Muscle of leg (tissue), 11 donors: Measurements from ENCODE around the gene RFX6. TPM values are rescaled to one million over a fixed set of nuclear protein-coding genes. Genes with fewer than 3 reads are reported as not detected.

Experiments used
- DNase-seq: peaks from one replicate; pipeline ENCODE4 v3.0.0; 2013
- H3K27ac ChIP-seq: one replicate; pipeline ENCODE4 v1.5.1; 2013; ENCODE audit warnings: mild to moderate bottlenecking, low read length, control low read depth
- H3K27me3 ChIP-seq: one replicate; pipeline ENCODE4 v1.6.1; 2013; ENCODE audit warnings: low read length; ENCODE audit not compliant: control insufficient read depth, insufficient read depth
- H3K36me3 ChIP-seq: one replicate; pipeline ENCODE4 v1.6.1; 2013; ENCODE audit warnings: low read length; ENCODE audit not compliant: control insufficient read depth, insufficient read depth
- H3K4me1 ChIP-seq: one replicate; pipeline ENCODE4 v1.6.1; 2013; ENCODE audit warnings: low read length; ENCODE audit not compliant: control insufficient read depth, insufficient read depth
- H3K4me3 ChIP-seq: one replicate; pipeline ENCODE4 v1.5.1; 2013; ENCODE audit warnings: low read length, control low read depth
- H3K9me3 ChIP-seq: replicated peaks from 2 replicates; pipeline ENCODE4 v1.6.1; 2013; ENCODE audit warnings: low read depth, low read length; ENCODE audit not compliant: control insufficient read depth
- WGBS: methylation state at CpG from one replicate; pipeline ENCODE4 v1.1.5; 2013; ENCODE audit warnings: missing lambda C conversion rate; ENCODE audit not compliant: insufficient coverage; 5-methylcytosine and 5-hydroxymethylcytosine counted together
- polyA plus RNA-seq, 8 donors: library from polyadenylated mRNA; unstranded; fragments of 120-200 nt; gene quantifications; one replicate each; pipeline versions ENCODE4 v1.2.1 to v1.2.3, GENCODE V29; 2013; ENCODE audit warnings: inconsistent platforms in 1 of 8, low replicate concordance in 1 of 8; ENCODE audit not compliant: insufficient read length in 8 of 8, insufficient read depth in 1 of 8
- total RNA-seq: library from RNA; stranded (reverse); fragments of 120-200 nt; gene quantifications from one replicate; pipeline ENCODE4 v1.2.4, GENCODE V29; 2013

RFX6 gene
- total and polyA plus RNA-seq, 9 donors = 0.06 TPM; not detected in 8

DNA sequence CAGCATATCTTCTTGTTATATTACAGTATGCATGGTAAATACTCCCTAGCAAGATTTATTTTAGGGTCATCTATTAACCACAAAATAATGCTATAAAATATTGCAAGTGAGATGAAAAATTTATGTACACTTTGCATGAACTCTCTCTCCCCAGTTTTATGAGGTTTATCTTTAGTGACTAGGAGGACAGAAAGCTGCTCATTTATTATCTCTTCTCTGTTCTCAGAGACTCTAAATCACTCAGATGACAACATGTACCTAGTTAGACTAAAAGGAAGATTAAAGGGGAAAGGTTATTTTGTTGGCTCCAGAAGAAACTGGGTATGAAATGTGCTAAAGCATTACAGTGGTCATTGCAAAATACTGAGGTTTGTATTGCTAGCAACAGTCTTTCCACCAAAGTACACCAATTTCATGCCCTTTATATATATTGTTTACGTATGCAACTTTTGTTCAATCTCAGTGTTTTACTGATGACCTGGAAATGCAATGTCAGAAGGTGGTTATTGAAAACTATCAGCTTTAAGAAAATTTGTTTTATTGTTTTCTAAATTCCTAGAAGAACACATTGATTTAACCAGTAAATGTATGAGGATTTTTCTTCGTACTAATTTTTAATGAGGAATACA lies 11.8 kb downstream of the RFX6 start:
- WGBS = no CpG with 5 or more reads among the region's 2 CpGs
- Histone ChIP-seq H3K27ac (no peak overlapping the region), H3K4me3 (no peak overlapping the region), H3K4me1 (no peaks in the 10 kb centered on the region), H3K36me3 (no peaks in the 10 kb centered on the region), H3K9me3 (no peaks in the 10 kb centered on the region), H3K27me3 (no peaks in the 10 kb centered on the region)
- no peak for DNase-seq

DNA sequence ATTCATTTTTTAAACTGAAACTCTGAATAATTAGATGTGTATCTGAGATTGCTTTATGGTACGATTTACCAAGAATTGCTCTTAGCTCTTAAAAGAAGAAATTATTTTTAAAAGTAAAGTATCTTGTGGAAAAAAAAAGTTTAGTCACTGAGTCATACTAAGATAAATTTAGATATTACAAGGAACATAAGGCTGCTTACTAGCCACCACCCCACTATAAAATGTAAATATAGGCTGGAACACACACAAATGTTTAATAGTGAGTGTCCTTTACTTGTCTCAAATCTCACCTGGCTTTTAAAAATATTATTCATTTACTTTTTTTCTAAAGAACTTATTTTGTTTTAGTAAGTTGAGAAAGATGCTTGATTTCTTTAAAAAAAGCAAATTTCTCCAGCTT lies 17.6 kb downstream of the RFX6 start:
- no peak for DNase-seq
- H3K27ac ChIP-seq = no peak overlapping the region
- H3K4me1 ChIP-seq = no peaks in the 10 kb centered on the region
- H3K4me3 ChIP-seq = no peak overlapping the region
- H3K9me3 ChIP-seq = no peaks in the 10 kb centered on the region
- WGBS = no CpG with 5 or more reads among the region's 1 CpG
- no peaks in the 10 kb centered on the region for H3K36me3 ChIP-seq
- H3K27me3 ChIP-seq = no peaks in the 10 kb centered on the region

DNA sequence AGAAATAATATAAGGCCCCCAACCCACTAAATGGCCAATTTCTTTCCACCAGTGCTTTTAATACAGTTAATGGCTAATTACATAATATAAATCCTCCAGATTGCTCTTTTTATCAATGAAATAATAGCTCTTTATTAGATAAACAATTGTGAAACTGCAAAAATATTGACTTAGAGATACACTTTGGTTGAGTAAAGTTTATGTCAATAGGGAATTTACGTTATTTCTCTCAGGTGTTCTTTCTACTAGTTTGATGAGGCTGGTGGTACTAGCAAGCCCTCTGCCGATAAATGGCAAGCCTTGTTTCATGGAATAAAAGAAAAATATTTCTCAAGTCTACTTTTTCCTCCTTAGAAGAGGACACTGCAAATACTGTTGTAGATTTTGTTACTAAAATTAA lies 18.9 kb downstream of the RFX6 start:
- Histone ChIP-seq H3K27ac (no peak overlapping the region), H3K9me3 (no peaks in the 10 kb centered on the region), H3K4me1 (no peaks in the 10 kb centered on the region), H3K4me3 (no peak overlapping the region), H3K36me3 (no peaks in the 10 kb centered on the region), H3K27me3 (no peaks in the 10 kb centered on the region)
- no CpG with 5 or more reads among the region's 2 CpGs for WGBS
- DNase-seq = no peak

DNA sequence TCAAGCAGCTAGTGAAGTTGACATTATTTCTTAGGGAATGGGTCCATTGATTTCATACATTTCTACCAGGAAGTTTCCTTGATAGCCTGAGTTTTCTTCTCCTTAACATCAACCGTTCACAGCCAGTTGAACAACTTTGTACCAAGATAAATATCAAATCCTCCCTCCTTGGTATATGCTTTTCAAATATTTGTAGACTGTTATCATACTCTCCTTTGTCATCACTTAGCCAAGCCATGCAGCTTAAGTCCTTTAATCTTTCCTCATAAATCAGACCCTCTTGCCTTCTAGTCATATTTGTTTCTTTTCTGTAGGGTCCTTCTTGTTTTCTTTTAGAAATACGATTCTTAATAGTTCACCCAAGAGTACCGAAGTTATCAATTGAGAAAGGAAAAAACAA lies 25.6 kb downstream of the RFX6 start:
- no peaks in the 10 kb centered on the region for H3K9me3 ChIP-seq
- no peak overlapping the region for H3K27ac ChIP-seq
- H3K4me3 ChIP-seq = no peak overlapping the region
- no peaks in the 10 kb centered on the region for H3K4me1 ChIP-seq
- no peaks in the 10 kb centered on the region for H3K36me3 ChIP-seq
- no CpG with 5 or more reads among the region's 3 CpGs for WGBS
- no peaks in the 10 kb centered on the region for H3K27me3 ChIP-seq
- DNase-seq = no peak

DNA sequence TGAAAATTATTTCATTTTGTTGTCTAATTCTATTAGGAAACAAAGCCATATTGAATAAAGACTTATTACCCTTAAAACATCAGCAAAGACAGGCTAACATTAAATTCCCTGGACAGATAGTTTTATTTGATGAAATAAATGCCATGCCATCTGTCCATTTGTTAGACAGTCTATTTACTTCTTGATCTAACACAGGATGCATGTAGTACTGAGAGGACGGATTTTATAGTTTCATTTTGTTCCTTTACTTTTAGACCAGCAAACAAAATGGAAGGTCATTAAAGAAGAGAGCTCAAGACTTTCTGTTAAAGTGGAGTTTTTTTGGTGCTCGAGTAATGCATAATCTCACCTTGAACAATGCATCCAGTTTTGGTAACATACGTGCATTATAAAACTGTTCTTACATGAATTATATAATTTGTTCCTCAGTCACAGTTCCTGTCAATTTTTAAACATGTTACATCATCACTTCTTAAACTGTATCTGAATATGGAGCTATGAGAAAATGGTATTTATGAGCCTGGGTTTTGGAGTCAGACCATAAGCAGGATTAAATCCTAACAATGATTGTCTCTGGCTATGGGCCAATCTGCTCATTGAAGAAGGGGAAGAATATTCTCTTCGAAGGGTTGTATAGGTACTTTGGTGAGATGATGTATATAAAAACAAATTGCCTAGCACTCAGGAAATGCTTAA lies 46.0 kb downstream of the RFX6 start:
- Histone ChIP-seq H3K4me3 (no peak overlapping the region), H3K27me3 (no peaks in the 10 kb centered on the region), H3K27ac (no peak overlapping the region), H3K4me1 (no peaks in the 10 kb centered on the region), H3K36me3 (no peaks in the 10 kb centered on the region), H3K9me3 (no peaks in the 10 kb centered on the region)
- WGBS = no CpG with 5 or more reads among the region's 4 CpGs
- DNase-seq = no peak

DNA sequence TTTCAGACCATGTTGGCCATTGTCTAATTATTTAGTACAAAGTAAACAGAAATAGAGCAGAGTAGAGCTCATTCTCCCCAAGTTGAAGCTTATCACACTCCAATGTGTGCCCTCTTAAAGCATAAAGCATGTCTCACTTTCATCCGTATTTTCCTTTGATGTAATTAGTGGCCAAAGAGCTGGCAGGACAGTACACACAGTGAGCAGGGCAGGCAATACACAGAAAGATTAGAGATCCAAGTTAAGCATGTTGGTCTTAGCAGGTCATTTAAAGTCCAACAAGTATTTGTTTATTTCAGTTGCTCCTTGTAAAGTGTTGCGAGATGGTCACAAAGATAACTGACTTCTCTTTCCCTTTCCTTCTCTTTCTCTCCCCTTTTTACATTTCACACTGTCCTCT lies 47.2 kb downstream of the RFX6 start:
- Histone ChIP-seq H3K27ac (no peak overlapping the region), H3K4me1 (no peaks in the 10 kb centered on the region), H3K36me3 (no peaks in the 10 kb centered on the region), H3K9me3 (no peaks in the 10 kb centered on the region), H3K27me3 (no peaks in the 10 kb centered on the region), H3K4me3 (no peak overlapping the region)
- WGBS = no CpG with 5 or more reads among the region's 2 CpGs
- DNase-seq = no peak

DNA sequence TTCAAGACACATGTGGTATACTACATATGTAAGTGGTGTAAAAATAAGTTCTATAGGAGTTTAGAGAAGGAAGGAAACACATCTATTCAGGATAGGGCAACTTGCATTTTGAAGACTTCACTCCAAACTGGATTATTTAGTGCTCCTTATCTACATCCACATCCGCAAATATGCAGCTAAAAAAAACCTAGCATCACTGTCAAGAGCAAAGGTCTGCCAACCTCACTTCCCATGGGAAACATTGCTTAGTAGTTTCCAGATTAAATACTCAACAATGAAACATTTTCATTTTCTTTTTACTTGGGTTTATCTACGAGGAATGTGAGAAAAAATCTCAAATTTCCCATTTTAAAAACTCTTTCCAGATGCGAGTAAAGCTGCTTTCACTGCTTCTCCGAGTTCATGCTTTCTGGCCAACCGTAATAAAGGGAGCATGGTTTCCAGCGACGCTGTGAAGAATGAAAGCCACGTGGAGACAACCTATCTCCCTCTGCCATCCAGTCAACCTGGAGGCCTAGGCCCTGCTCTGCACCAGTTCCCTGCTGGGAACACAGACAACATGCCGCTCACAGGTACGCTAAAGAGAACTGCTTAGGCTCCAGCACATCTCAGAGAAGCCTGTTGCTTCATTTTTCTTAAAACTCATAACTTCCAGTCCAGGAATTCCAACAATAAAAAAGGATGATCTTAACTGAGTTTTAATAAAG lies 48.2 kb downstream of the RFX6 start:
- no peak overlapping the region for H3K4me3 ChIP-seq
- H3K36me3 ChIP-seq = no peaks in the 10 kb centered on the region
- H3K9me3 ChIP-seq = no peaks in the 10 kb centered on the region
- peak; percentile 11 for DNase-seq
- H3K27me3 ChIP-seq = no peaks in the 10 kb centered on the region
- 13% methylated on average over 7 of the region's 10 CpGs for WGBS
- H3K4me1 ChIP-seq = no peaks in the 10 kb centered on the region
- no peak overlapping the region for H3K27ac ChIP-seq

DNA sequence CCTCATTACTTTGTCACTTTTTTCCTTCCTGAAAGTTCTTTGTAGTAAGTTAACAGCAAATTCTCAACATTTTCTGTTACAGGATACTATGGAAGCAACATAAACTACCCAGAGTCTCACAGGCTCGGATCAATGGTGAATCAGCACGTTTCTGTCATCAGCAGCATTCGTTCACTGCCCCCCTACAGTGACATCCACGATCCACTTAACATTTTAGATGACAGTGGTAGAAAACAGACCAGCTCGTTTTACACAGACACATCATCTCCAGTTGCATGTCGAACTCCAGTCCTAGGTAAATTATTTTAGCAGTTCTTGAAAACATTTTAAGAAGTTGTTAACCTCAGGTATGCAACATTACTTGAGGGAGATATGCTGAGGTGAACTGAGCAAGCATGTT lies 51.6 kb downstream of the RFX6 start:
- no peak for DNase-seq

DNA sequence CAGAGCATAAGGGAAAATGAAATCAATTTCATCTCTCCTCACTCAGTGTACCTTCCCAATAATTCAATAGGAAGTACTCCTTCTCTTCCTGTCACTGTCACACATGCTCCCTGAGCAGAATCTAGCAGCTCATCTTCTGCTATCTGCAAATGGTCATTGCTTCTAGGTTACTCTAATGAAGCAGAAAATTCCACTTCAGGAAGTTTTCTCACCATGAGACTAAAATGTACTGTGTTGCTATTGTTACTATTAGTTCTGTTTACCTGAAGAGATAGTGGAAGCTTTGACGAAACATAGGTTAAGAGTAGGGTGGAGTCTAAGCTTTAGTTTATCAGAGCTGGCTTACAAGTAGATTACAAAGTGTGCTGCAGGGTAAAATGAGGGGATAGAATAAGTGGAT lies 52.8 kb downstream of the RFX6 start:
- WGBS = 100% methylated on average over 1 of the region's 1 CpG
- Histone ChIP-seq H3K4me3 (no peak overlapping the region), H3K36me3 (no peaks in the 10 kb centered on the region), H3K4me1 (no peaks in the 10 kb centered on the region), H3K27me3 (no peaks in the 10 kb centered on the region), H3K27ac (no peak overlapping the region), H3K9me3 (no peaks in the 10 kb centered on the region)
- DNase-seq = no peak

More for the DNA sequence above, 51.6 kb downstream of the RFX6 start:
- no peak overlapping the region for H3K4me3 ChIP-seq
- H3K36me3 ChIP-seq = no peaks in the 10 kb centered on the region
- no peak overlapping the region for H3K27ac ChIP-seq
- no CpG with 5 or more reads among the region's 6 CpGs for WGBS
- no peaks in the 10 kb centered on the region for H3K27me3 ChIP-seq
- H3K4me1 ChIP-seq = no peaks in the 10 kb centered on the region
- no peaks in the 10 kb centered on the region for H3K9me3 ChIP-seq

DNA sequence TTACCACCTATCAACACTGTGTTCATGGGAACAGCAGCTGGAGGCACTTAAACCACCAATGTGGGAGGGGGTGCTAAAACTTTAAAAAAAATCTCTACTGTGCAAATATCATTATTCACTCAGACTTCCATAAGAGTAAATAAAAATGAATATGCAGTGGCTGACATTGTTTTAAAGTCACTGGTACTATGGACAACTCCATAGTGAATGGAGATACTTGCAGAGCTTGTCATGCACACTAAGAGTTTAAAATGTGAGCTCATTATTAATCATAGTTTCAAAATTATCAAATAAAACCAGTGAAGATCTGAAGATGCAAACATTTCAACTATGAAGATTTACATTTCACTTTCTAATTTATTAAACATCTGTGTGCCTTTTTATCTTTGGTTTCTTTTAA lies 54.4 kb downstream of the RFX6 start:
- Histone ChIP-seq H3K4me3 (no peak overlapping the region), H3K27me3 (no peaks in the 10 kb centered on the region), H3K4me1 (no peaks in the 10 kb centered on the region), H3K27ac (no peak overlapping the region), H3K9me3 (no peaks in the 10 kb centered on the region), H3K36me3 (no peaks in the 10 kb centered on the region)
- DNase-seq = no peak
